Measurements from ENCODE around the gene SLC4A1.

SLC4A1 gene

GRCh38 chr17:44283344-44284023, 15.5 kb upstream of the SLC4A1 start:
- DNase-seq: no peak

GRCh38 chr17:44282264-44282663, 14.3 kb upstream of the SLC4A1 start:
- no peak for DNase-seq

- no peak for DNase-seq
Measured at GRCh38 chr17:44281570-44281969, 13.6 kb upstream of the SLC4A1 start.

- DNase-seq: no peak
Measured at GRCh38 chr17:44280392-44280937, 12.5 kb upstream of the SLC4A1 start.

- no peak for DNase-seq
Measured at GRCh38 chr17:44279666-44280391, 11.9 kb upstream of the SLC4A1 start.

GRCh38 chr17:44279346-44279665, 11.4 kb upstream of the SLC4A1 start:
- no peak for DNase-seq

GRCh38 chr17:44277976-44278375, 10.0 kb upstream of the SLC4A1 start:
- DNase-seq: no peak

- no peak for DNase-seq
Measured at GRCh38 chr17:44273607-44274006, 5.7 kb upstream of the SLC4A1 start.

GRCh38 chr17:44272954-44273353, 5.0 kb upstream of the SLC4A1 start:
- no peak for DNase-seq

- no peak for DNase-seq
Measured at GRCh38 chr17:44272321-44272951, 4.5 kb upstream of the SLC4A1 start.

GRCh38 chr17:44269535-44270240, 1.8 kb upstream of the SLC4A1 start:
- no peak for DNase-seq

GRCh38 chr17:44268709-44269534, 987 bp upstream of the SLC4A1 start:
- no peak for DNase-seq

GRCh38 chr17:44267165-44267455, 825 bp downstream of the SLC4A1 start:
- DNase-seq: no peak

- DNase-seq: no peak
Measured at GRCh38 chr17:44266402-44267164, 1.4 kb downstream of the SLC4A1 start.

GRCh38 chr17:44263345-44263902, 4.5 kb downstream of the SLC4A1 start:
- no peak for DNase-seq

- DNase-seq: no peak
Measured at GRCh38 chr17:44262654-44263225, 5.2 kb downstream of the SLC4A1 start.

GRCh38 chr17:44260296-44260695, 7.6 kb downstream of the SLC4A1 start:
- DNase-seq: no peak

- no peak for DNase-seq
Measured at GRCh38 chr17:44258811-44259351, 9.1 kb downstream of the SLC4A1 start.

- no peak for DNase-seq
Measured at GRCh38 chr17:44257815-44258760, 9.8 kb downstream of the SLC4A1 start.

- no peak for DNase-seq
Measured at GRCh38 chr17:44256671-44257070, 11.3 kb downstream of the SLC4A1 start.

Data from effector CD8-positive, alpha-beta T cell (primary cell).